Colonic mucosa (tissue), 4 donors: ENCODE data around the gene PRKAB1. TPM values are rescaled to one million over a fixed set of nuclear protein-coding genes. Genes with fewer than 3 reads are reported as not detected.
"Not testable (repeated sequence)": the region's sequence is repeated elsewhere in the genome, so short reads cannot be mapped to it uniquely, and the experiment has no call there.

Source experiments
- DNase-seq: peaks from one replicate; pipeline ENCODE4 v3.0.0-alpha.2; 2020
- H3K27ac ChIP-seq: fragments of 200-600 bp; one replicate; pipeline ENCODE4 v1.8.0; 2021
- H3K27me3 ChIP-seq: fragments of 200-600 bp; one replicate; pipeline ENCODE4 v1.8.0; 2021
- H3K36me3 ChIP-seq: fragments of 200-600 bp; one replicate; pipeline ENCODE4 v1.8.0; 2021
- H3K4me1 ChIP-seq: fragments of 200-600 bp; one replicate; pipeline ENCODE4 v1.8.0; 2021; ENCODE audit warnings: mild to moderate bottlenecking
- H3K4me3 ChIP-seq: fragments of 200-600 bp; one replicate; pipeline ENCODE4 v1.8.0; 2021
- H3K9ac ChIP-seq, 2 donors: one replicate each; pipeline ENCODE4 v1.7.0; 2013; ENCODE audit warnings: control low read depth in 2 of 2, low read depth in 2 of 2, low read length in 2 of 2
- H3K9me3 ChIP-seq: fragments of 200-600 bp; one replicate; pipeline ENCODE4 v1.8.0; 2021
- intact Hi-C: fragments of 100-400 bp; cut with DNase I; formaldehyde crosslinking; loops from one replicate; pipeline ENCODE4 v1.14.1; 2022
- total RNA-seq, 2 donors: library from RNA; stranded (reverse); fragmentation: NEBNext Ultra II Directional in 1 of 2; extraction: Animal tissue kit (Norgen Biotek cat#: 25700) in 1 of 2; gene quantifications; one replicate each; pipeline ENCODE4 v1.2.1, GENCODE V29; 2021
- TF ChIP-seq, protein P1 (sequence below): fragments of 200-600 bp; IDR thresholded peaks from one replicate; pipeline ENCODE4 v1.8.0; 2022; ENCODE audit warnings: antibody characterized with exemption, mild to moderate bottlenecking
- donor health status: healthy.
- donor health status: DM: no; HTN: no; CAD: no.
- donor health status: DM: no; HTN: no; CAD: no.

The PRKAB1 gene
- total RNA-seq = 10 to 100 TPM; 70.4 to 76.7 TPM

GRCh38 chr12:119667577-119668323 lies at the start of gene PRKAB1:
PRKAB1 (plus strand) TSS chr12:119668133; CDS start chr12:119668245, 112 bp downstream.
- no peaks in the 10 kb centered on the region for H3K9me3 ChIP-seq
- H3K36me3 ChIP-seq = no peaks in the 10 kb centered on the region
- peak within 1 kb of the TSS; percentile 93 for H3K27ac ChIP-seq
- peak within 1 kb of the TSS; percentile 77 to 99 for H3K9ac ChIP-seq
- intact Hi-C loops = no loop called here
- H3K4me3 ChIP-seq = peak within 1 kb of the TSS; percentile 78
- TF ChIP-seq, protein P1, sequence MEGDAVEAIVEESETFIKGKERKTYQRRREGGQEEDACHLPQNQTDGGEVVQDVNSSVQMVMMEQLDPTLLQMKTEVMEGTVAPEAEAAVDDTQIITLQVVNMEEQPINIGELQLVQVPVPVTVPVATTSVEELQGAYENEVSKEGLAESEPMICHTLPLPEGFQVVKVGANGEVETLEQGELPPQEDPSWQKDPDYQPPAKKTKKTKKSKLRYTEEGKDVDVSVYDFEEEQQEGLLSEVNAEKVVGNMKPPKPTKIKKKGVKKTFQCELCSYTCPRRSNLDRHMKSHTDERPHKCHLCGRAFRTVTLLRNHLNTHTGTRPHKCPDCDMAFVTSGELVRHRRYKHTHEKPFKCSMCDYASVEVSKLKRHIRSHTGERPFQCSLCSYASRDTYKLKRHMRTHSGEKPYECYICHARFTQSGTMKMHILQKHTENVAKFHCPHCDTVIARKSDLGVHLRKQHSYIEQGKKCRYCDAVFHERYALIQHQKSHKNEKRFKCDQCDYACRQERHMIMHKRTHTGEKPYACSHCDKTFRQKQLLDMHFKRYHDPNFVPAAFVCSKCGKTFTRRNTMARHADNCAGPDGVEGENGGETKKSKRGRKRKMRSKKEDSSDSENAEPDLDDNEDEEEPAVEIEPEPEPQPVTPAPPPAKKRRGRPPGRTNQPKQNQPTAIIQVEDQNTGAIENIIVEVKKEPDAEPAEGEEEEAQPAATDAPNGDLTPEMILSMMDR = peak; percentile 94
- no peaks in the 10 kb centered on the region for H3K27me3 ChIP-seq
- H3K4me1 ChIP-seq = peaks cover 1% of the 10 kb centered on the region
- peak; percentile 96 for DNase-seq

DNA sequence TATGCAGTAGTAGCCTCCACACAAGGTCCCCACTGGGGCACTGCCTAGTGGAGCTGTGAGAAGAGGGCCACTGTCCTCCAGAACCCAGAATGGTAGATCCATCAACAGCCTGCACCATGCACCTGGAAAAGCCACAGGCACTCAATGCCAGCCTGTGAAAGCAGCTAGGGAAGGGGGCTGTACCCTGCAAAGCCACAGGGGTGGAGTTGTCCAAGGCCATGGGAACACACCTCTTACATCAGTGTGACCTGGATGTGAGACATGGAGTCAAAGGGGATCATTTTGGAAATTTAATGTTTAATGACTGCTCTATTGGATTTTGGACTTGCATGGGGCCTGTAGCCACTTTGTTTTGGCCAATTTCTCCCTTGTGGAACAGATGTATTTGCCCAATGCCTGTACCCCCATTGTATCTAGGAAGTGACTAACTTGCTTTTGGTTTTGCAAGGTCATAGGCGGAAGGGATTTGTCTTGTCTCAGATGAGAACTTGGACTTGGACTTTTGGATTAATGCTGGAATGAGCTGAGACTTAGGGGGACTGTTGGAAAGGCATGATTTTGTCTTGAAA lies 49.5 kb upstream of the PRKAB1 start:
- H3K9me3 ChIP-seq = not testable (repeated sequence)

GRCh38 chr12:119620490-119620889 lies 47.4 kb upstream of the PRKAB1 start:
- H3K36me3 ChIP-seq = no peaks in the 10 kb centered on the region
- intact Hi-C loops = no loop called here
- no peak overlapping the region for H3K27ac ChIP-seq
- no peak overlapping the region for H3K9ac ChIP-seq
- H3K9me3 ChIP-seq = no peaks in the 10 kb centered on the region
- TF ChIP-seq, protein P1 = no peak
- no peaks in the 10 kb centered on the region for H3K27me3 ChIP-seq
- no peaks in the 10 kb centered on the region for H3K4me1 ChIP-seq
- no peak overlapping the region for H3K4me3 ChIP-seq
- no peak for DNase-seq

More for the DNA sequence above, 49.5 kb upstream of the PRKAB1 start:
- H3K9ac ChIP-seq, H3K4me1 ChIP-seq, intact Hi-C loops, H3K4me3 ChIP-seq, H3K27me3 ChIP-seq, H3K36me3 ChIP-seq, DNase-seq, H3K27ac ChIP-seq: not testable (repeated sequence)

GRCh38 chr12:119621878-119622277 lies 46.1 kb upstream of the PRKAB1 start:
- H3K27me3 ChIP-seq = no peaks in the 10 kb centered on the region
- H3K36me3 ChIP-seq = no peaks in the 10 kb centered on the region
- TF ChIP-seq, protein P1 = no peak
- H3K9ac ChIP-seq = no peak overlapping the region
- intact Hi-C loops = no loop called here
- H3K4me1 ChIP-seq = no peaks in the 10 kb centered on the region
- no peaks in the 10 kb centered on the region for H3K9me3 ChIP-seq
- no peak overlapping the region for H3K27ac ChIP-seq
- DNase-seq = no peak
- no peak overlapping the region for H3K4me3 ChIP-seq

GRCh38 chr12:119624966-119625365 lies 43.0 kb upstream of the PRKAB1 start:
- Histone ChIP-seq H3K36me3 (no peaks in the 10 kb centered on the region), H3K27ac (no peak overlapping the region), H3K4me3 (no peak overlapping the region), H3K27me3 (no peaks in the 10 kb centered on the region), H3K4me1 (no peaks in the 10 kb centered on the region), H3K9me3 (no peaks in the 10 kb centered on the region), H3K9ac (no peak overlapping the region)
- no peak for DNase-seq
- TF ChIP-seq, protein P1 = no peak
- intact Hi-C loops = no loop called here
